Neural progenitor cell (in vitro differentiated cells): ENCODE measurements around the gene SYT15. TPM values are rescaled to one million over a fixed set of nuclear protein-coding genes. Genes with fewer than 3 reads are reported as not detected.

Source experiments
- DNase-seq: peaks from one replicate; pipeline ENCODE4 v3.0.0-alpha.2; 2016; ENCODE audit warnings: low spot score
- H2AFZ ChIP-seq: fragments of 200-600 bp; sonication (generic); replicated peaks from 2 replicates; pipeline ENCODE4 v1.6.1; 2016; ENCODE audit warnings: antibody characterized with exemption
- H3F3A ChIP-seq: fragments of 200-600 bp; sonication (generic); 2 replicates; pipeline ENCODE4 v1.6.1; 2016; ENCODE audit warnings: antibody characterized with exemption, low read depth
- H3K27ac ChIP-seq: fragments of 200-600 bp; sonication (generic); 2 replicates; pipeline ENCODE4 v1.5.1; 2016; ENCODE audit warnings: mild to moderate bottlenecking
- H3K27me3 ChIP-seq: fragments of 200-600 bp; sonication (generic); 2 replicates; pipeline ENCODE4 v1.6.1; 2016; ENCODE audit warnings: mild to moderate bottlenecking, moderate library complexity
- H3K36me3 ChIP-seq: fragments of 200-600 bp; sonication (generic); 2 replicates; pipeline ENCODE4 v1.5.1; 2016
- H3K4me1 ChIP-seq: fragments of 200-600 bp; sonication (generic); 2 replicates; pipeline ENCODE4 v1.6.1; 2016; ENCODE audit warnings: mixed run types
- H3K4me2 ChIP-seq: fragments of 200-600 bp; sonication (generic); 2 replicates; pipeline ENCODE4 v1.6.1; 2016
- H3K4me3 ChIP-seq: fragments of 200-600 bp; sonication (generic); 2 replicates; pipeline ENCODE4 v1.5.1; 2016
- H3K79me2 ChIP-seq: fragments of 200-600 bp; sonication (generic); 2 replicates; pipeline ENCODE4 v1.6.1; 2016; ENCODE audit warnings: low read depth
- H3K9ac ChIP-seq: fragments of 200-600 bp; sonication (generic); 2 replicates; pipeline ENCODE4 v1.6.1; 2016
- H3K9me3 ChIP-seq: fragments of 200-600 bp; sonication (generic); 2 replicates; pipeline ENCODE4 v1.5.1; 2016; ENCODE audit warnings: low read depth
- H4K20me1 ChIP-seq: fragments of 200-600 bp; sonication (generic); 2 replicates; pipeline ENCODE4 v1.6.1; 2016; ENCODE audit warnings: low read depth
- H3K27ac Mint-ChIP-seq: 3 replicates; pipeline ENCODE4 v1.8.0; 2021; ENCODE audit warnings: mixed read lengths
- H3K27me3 Mint-ChIP-seq: 2 replicates; pipeline ENCODE4 v1.8.0; 2022; ENCODE audit warnings: low read depth, mild to moderate bottlenecking, inconsistent platforms, moderate library complexity, mixed read lengths; ENCODE audit not compliant: insufficient read depth
- H3K36me3 Mint-ChIP-seq: 3 replicates; pipeline ENCODE4 v1.8.0; 2021; ENCODE audit warnings: mixed read lengths
- H3K4me1 Mint-ChIP-seq: 3 replicates; pipeline ENCODE4 v1.8.0; 2021; ENCODE audit warnings: mixed read lengths
- H3K4me3 Mint-ChIP-seq: 3 replicates; pipeline ENCODE4 v1.8.0; 2021; ENCODE audit warnings: mild to moderate bottlenecking, moderate library complexity, mixed read lengths
- H3K9me3 Mint-ChIP-seq: 3 replicates; pipeline ENCODE4 v1.8.0; 2020; ENCODE audit warnings: mixed read lengths
- CTCF ChIP-seq: fragments of 200-600 bp; sonication (generic); IDR thresholded peaks from 2 replicates; pipeline ENCODE4 v1.5.1; 2017; ENCODE audit warnings: antibody characterized with exemption, mild to moderate bottlenecking
- EZH2 ChIP-seq: fragments of 200-600 bp; sonication (generic); IDR thresholded peaks from 2 replicates; pipeline ENCODE4 v1.6.1; 2017; ENCODE audit warnings: antibody characterized with exemption, mild to moderate bottlenecking, moderate library complexity
- EZH2phosphoT487 ChIP-seq: fragments of 200-600 bp; sonication (generic); IDR thresholded peaks from 2 replicates; pipeline ENCODE4 v1.6.1; 2017; ENCODE audit warnings: antibody characterized with exemption
- total RNA-seq: library from RNA; depleted of rRNA; stranded (reverse); fragments of >200 nt; gene quantifications from 2 replicates; pipeline ENCODE4 v1.2.3, GENCODE V29; 2015; ENCODE audit warnings: low replicate concordance

SYT15 gene
- total RNA-seq, 1 donor from 2014 or later, result 0.17 TPM

DNA sequence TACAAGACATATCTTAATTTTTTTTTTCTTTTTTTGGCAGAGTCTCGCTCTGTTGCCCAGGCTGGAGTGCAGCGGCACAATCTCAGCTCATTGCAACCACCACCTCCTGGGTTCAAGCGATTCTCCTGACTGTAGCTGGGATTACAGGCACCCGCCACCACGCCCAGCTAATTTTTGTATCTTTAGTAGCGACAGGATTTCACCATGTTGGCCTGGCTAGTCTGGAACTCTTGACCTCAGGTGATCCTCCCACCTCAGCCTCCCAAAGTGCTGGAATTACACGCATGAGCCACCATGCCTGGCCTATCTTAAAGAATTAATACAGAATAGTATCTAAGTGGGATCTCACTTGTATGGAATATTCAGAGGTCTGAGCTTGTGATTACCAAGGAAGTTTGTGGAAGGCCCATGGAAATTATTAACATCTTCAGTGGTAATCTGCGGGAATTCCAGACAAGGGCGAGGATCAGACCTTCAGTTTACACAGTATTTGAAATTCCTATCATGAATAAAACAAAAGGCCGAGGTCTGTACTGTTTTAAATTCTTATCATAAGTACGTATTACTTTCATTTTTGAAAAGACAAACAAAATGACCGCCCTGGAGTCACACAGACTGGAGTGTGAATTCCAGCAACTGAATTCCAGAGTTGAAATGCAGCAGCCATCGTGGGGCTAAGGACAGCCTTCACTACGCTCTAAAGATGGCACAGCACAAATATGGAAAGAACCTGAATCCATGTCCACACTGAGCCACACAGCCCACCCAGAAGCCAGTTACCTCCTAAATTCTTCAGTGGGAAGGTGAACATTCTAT is 39.1 kb upstream of the SYT15 start:
- Histone ChIP-seq H3K27ac (no peak overlapping the region), H3K36me3 (no peaks in the 10 kb centered on the region), H2AFZ (no peak overlapping the region), H3K79me2 (no peaks in the 10 kb centered on the region), H4K20me1 (no peaks in the 10 kb centered on the region), H3K9ac (no peak overlapping the region), H3K4me2 (no peak overlapping the region), H3K9me3 (no peaks in the 10 kb centered on the region), H3K4me1 (peaks cover 22% of the 10 kb centered on the region), H3K4me3 (no peak overlapping the region), H3F3A (peaks cover 9% of the 10 kb centered on the region), H3K27me3 (no peaks in the 10 kb centered on the region)
- Mint-ChIP-seq H3K36me3 (no peaks in the 10 kb centered on the region), H3K27me3 (peaks cover 28% of the 10 kb centered on the region), H3K9me3 (no peaks in the 10 kb centered on the region), H3K27ac (no peak overlapping the region), H3K4me3 (peak overlapping the region; percentile 56), H3K4me1 (peaks cover 19% of the 10 kb centered on the region)
- DNase-seq, result no peak
- no peak for TF ChIP-seq EZH2
- no peak for TF ChIP-seq EZH2phosphoT487

- H3K4me2 ChIP-seq, result peak overlapping the region; percentile 73
- H3K9me3 Mint-ChIP-seq, result no peaks in the 10 kb centered on the region
- H3K9ac ChIP-seq, result no peak overlapping the region
- H3K27ac ChIP-seq, result no peak overlapping the region
- H3K4me1 ChIP-seq, result peaks cover 22% of the 10 kb centered on the region
- TF ChIP-seq CTCF, result no peak
- TF ChIP-seq EZH2phosphoT487, result peak; percentile 16
- no peak for TF ChIP-seq EZH2
- no peaks in the 10 kb centered on the region for H3K27me3 ChIP-seq
- no peaks in the 10 kb centered on the region for H3K79me2 ChIP-seq
- H3K27ac Mint-ChIP-seq, result peak overlapping the region; percentile 35
- H3K36me3 Mint-ChIP-seq, result no peaks in the 10 kb centered on the region
- H3K4me1 Mint-ChIP-seq, result peaks cover 19% of the 10 kb centered on the region
- no peaks in the 10 kb centered on the region for H3K9me3 ChIP-seq
- H3K27me3 Mint-ChIP-seq, result peaks cover 28% of the 10 kb centered on the region
- peaks cover 9% of the 10 kb centered on the region for H3F3A ChIP-seq
- H3K36me3 ChIP-seq, result no peaks in the 10 kb centered on the region
- H3K4me3 Mint-ChIP-seq, result peak overlapping the region; percentile 56
- peak overlapping the region; percentile 63 for H3K4me3 ChIP-seq
- H2AFZ ChIP-seq, result peak overlapping the region; percentile 94
- H4K20me1 ChIP-seq, result no peaks in the 10 kb centered on the region
- no peak for DNase-seq
These were observed 38.4 kb upstream of the SYT15 start for GRCh38 chr10:46540412-46541016.

GRCh38 chr10:46541017-46541661 is 37.8 kb upstream of the SYT15 start:
- no peaks in the 10 kb centered on the region for H3K9me3 Mint-ChIP-seq
- Histone ChIP-seq H3K27me3 (no peaks in the 10 kb centered on the region), H3K4me3 (peak overlapping the region; percentile 63), H3K79me2 (no peaks in the 10 kb centered on the region), H3K4me2 (peak overlapping the region; percentile 73), H4K20me1 (no peaks in the 10 kb centered on the region), H3K9ac (no peak overlapping the region), H2AFZ (peak overlapping the region; percentile 94), H3K9me3 (no peaks in the 10 kb centered on the region), H3F3A (peaks cover 9% of the 10 kb centered on the region), H3K36me3 (no peaks in the 10 kb centered on the region), H3K4me1 (peaks cover 22% of the 10 kb centered on the region), H3K27ac (no peak overlapping the region)
- H3K36me3 Mint-ChIP-seq, result no peaks in the 10 kb centered on the region
- peaks cover 19% of the 10 kb centered on the region for H3K4me1 Mint-ChIP-seq
- H3K27me3 Mint-ChIP-seq, result peaks cover 27% of the 10 kb centered on the region
- H3K27ac Mint-ChIP-seq, result no peak overlapping the region
- H3K4me3 Mint-ChIP-seq, result peak overlapping the region; percentile 64
- DNase-seq, result peak; percentile 90
- peak; percentile 77 for TF ChIP-seq CTCF
- no peak for TF ChIP-seq EZH2
- peak; percentile 11 for TF ChIP-seq EZH2phosphoT487
